Measurements from ENCODE around the gene MBD1. TPM values are rescaled to one million over a fixed set of nuclear protein-coding genes. Genes with fewer than 3 reads are reported as not detected.
A peak's percentile ranks its signal among the peaks of the same experiment; 100 is the strongest.

MBD1 gene
- 10 to 100 TPM; 31.4 to 45.8 TPM for total RNA-seq
- polyA plus RNA-seq = 10 to 100 TPM; 13.9 to 22.1 TPM

DNA sequence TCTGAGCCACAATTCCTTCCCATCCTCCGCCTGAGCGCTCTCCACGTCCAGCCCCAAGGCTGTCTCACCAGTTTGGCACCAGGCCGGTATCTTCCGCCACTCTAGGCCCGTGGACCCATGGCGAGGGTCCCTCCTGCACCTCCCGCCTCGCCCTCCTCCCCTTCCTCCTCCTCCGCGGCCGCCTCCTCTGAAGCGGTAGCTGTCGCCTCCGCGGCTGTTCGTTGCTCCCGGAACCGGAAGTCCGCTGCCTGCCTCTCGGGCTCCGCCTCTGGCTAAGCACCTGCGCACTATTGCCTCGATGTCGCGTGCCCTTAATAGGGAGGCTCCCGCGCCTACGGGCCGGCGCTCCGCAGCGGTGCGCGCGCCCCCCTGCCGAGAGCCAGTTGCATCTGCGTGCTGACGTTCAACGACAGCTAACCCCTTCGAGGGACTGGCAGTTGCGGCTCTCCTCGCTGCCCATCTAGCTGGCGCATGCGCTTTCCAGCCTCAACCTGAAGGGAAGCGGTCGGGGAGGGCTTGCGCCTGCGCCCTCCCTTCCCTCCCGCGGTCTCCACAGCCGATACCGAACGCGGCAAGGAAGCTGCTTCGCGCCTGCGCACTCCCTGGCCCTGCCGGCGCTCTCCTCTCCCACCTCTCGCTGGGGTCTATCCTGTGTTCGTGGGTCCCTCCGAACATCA lies at the start of gene MBD1:
MBD1 (minus strand) TSS at position 229 of the 677 bp plus-strand sequence. CDS start 1,531 bp downstream, outside the sequence.
- DNase-seq (ENCODE audit: low spot score) = peak; percentile 91
- peaks cover 9 to 27% (median 24%) of the 10 kb centered on the region in 4 donors for H3K4me1 ChIP-seq (ENCODE audit: control insufficient read depth in 4 of 4, insufficient read depth in 4 of 4, low read length in 3 of 4)
- TF ChIP-seq ZBTB33 (IDR thresholded peaks at IDR 0.05) = peak; percentile 50
- no peak for TF ChIP-seq REST (IDR thresholded peaks at IDR 0.05)
- peak in 1 of 2 donors; percentile 62 for TF ChIP-seq RAD21 (IDR thresholded peaks at IDR 0.05)
- TF ChIP-seq, protein P1, sequence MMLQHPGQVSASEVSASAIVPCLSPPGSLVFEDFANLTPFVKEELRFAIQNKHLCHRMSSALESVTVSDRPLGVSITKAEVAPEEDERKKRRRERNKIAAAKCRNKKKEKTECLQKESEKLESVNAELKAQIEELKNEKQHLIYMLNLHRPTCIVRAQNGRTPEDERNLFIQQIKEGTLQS (IDR thresholded peaks at IDR 0.05) = no peak
- no peak for TF ChIP-seq FOXA1 (IDR thresholded peaks at IDR 0.05)
- peak; percentile 88 for TF ChIP-seq MAX (IDR thresholded peaks at IDR 0.05)
- no peak for TF ChIP-seq HNF4G (IDR thresholded peaks at IDR 0.05)
- peak in 1 of 2 donors; percentile 15 for TF ChIP-seq EGR1 (IDR thresholded peaks at IDR 0.05; ENCODE audit: low read depth in 2 of 2)
- peak; percentile 93 for TF ChIP-seq YY1 (IDR thresholded peaks at IDR 0.05)
- no peak for TF ChIP-seq FOXA2 (IDR thresholded peaks at IDR 0.05)
- no peak for TF ChIP-seq NR2F2 (IDR thresholded peaks at IDR 0.05)
- TF ChIP-seq SP1 (IDR thresholded peaks at IDR 0.05) = peak; percentile 77
- peak; percentile 35 for TF ChIP-seq CTCF (IDR thresholded peaks at IDR 0.05; ENCODE audit: low read depth, low read length, missing input control)
- peak; percentile 91 to 99 for TF ChIP-seq GABPA (IDR thresholded peaks at IDR 0.05 in 1 of 2, conservative IDR thresholded peaks at IDR 0.05 in 1 of 2)
- no peak for TF ChIP-seq TAF1 (conservative IDR thresholded peaks at IDR 0.05)
- TF ChIP-seq JUND (IDR thresholded peaks at IDR 0.05) = no peak
- TF ChIP-seq HNF4A (conservative IDR thresholded peaks at IDR 0.05) = peak; percentile 11 to 46
- TF ChIP-seq RXRA (IDR thresholded peaks at IDR 0.05) = peak; percentile 50 to 58
- H3K36me3 ChIP-seq (ENCODE audit: control insufficient read depth in 4 of 4, insufficient read depth in 3 of 4, low read depth in 1 of 4, low read length in 3 of 4) = peaks cover 9 to 43% (median 22%) of the 10 kb centered on the region in 4 donors
- H3K27me3 ChIP-seq (ENCODE audit: control insufficient read depth in 4 of 4, insufficient read depth in 4 of 4, low read length in 3 of 4) = no peaks in the 10 kb centered on the region
- WGBS = under 1% methylated on average over 63 of the region's 63 CpGs
- H3K9me3 ChIP-seq (ENCODE audit: control insufficient read depth in 4 of 4, low read length in 3 of 4) = no peaks in the 10 kb centered on the region
- peak within 1 kb of the TSS; percentile 93 to 95 for H3K27ac ChIP-seq (ENCODE audit: low read depth in 1 of 2, low read length in 2 of 2)
- peak within 1 kb of the TSS; percentile 88 to 97 for H3K9ac ChIP-seq (ENCODE audit: low read depth in 1 of 2, low read length in 2 of 2)
- peak within 1 kb of the TSS; percentile 63 to 98 (median 87) for H3K4me3 ChIP-seq (ENCODE audit: low read depth in 1 of 3, low read length in 3 of 3)

Measured in liver (tissue), 9 donors.